Adrenal gland (tissue), 5 donors: ENCODE data around the gene TBX4.

Experiments used
- CTCF ChIP-seq, 6 experiments: fragments of 450-650 bp in 4 of 6; fragments of 200-600 bp in 2 of 6; sonication (generic) in 1 of 6; IDR thresholded peaks; 1 replicate in 5 of 6; 2 replicates in 1 of 6; pipeline versions ENCODE4 v1.5.1 to v1.8.0; 2016 to 2021; ENCODE audit warnings: antibody characterized with exemption in 6 of 6, mild to moderate bottlenecking in 2 of 6, moderate library complexity in 1 of 6
- POLR2A ChIP-seq, 2 donors: fragments of 450-650 bp; IDR thresholded peaks; one replicate each; pipeline ENCODE4 v1.6.1; 2017; ENCODE audit warnings: antibody characterized with exemption in 2 of 2, mild to moderate bottlenecking in 2 of 2, moderate library complexity in 1 of 2
- donor health status: DM: no; HTN: no; CAD: no.

GRCh38 chr17:61416211-61416539 lies 36.0 kb upstream of the TBX4 start:
- TF ChIP-seq CTCF (IDR thresholded peaks at IDR 0.05) (no peak), POLR2A (IDR thresholded peaks at IDR 0.05) (no peak)
